Adrenal gland (tissue), 12 donors: ENCODE results near the gene TMEM132C. TPM values are rescaled to one million over a fixed set of nuclear protein-coding genes. Genes with fewer than 3 reads are reported as not detected.

ENCODE experiments used
- DNase-seq, 7 donors: peaks; one replicate each; pipeline ENCODE4 v3.0.0-alpha.2; 2019 to 2020
- H3K27ac ChIP-seq, 5 donors: fragments of 200-600 bp; sonication (generic) in 4 of 5; 1 replicate in 3 of 5; 2 replicates in 2 of 5; pipeline versions ENCODE4 v1.5.1 to v1.8.0; 2016 to 2020; ENCODE audit warnings: mild to moderate bottlenecking in 1 of 5
- H3K27me3 ChIP-seq: fragments of 200-600 bp; 2 replicates; pipeline ENCODE4 v1.8.0; 2021
- H3K36me3 ChIP-seq, 2 donors: fragments of 200-600 bp; replicated peaks in 1 of 2; 1 replicate in 1 of 2; 2 replicates in 1 of 2; pipeline versions ENCODE4 v1.5.1 to v1.8.0; 2018 to 2022
- H3K4me1 ChIP-seq, 2 donors: fragments of 200-600 bp; replicated peaks in 1 of 2; 1 replicate in 1 of 2; 2 replicates in 1 of 2; pipeline versions ENCODE4 v1.5.1 to v1.8.0; 2018 to 2021
- H3K4me3 ChIP-seq, 4 donors: fragments of 200-600 bp; sonication (generic) in 3 of 4; one replicate each; pipeline ENCODE4 v1.5.1; 2016 to 2018
- H3K9me3 ChIP-seq, 3 donors: fragments of 200-600 bp; sonication (generic) in 1 of 3; replicated peaks in 1 of 3; 1 replicate in 2 of 3; 2 replicates in 1 of 3; pipeline versions ENCODE4 v1.5.1 to v1.8.0; 2016 to 2021
- CTCF ChIP-seq, 6 experiments: fragments of 450-650 bp in 4 of 6; fragments of 200-600 bp in 2 of 6; sonication (generic) in 1 of 6; IDR thresholded peaks; 1 replicate in 5 of 6; 2 replicates in 1 of 6; pipeline versions ENCODE4 v1.5.1 to v1.8.0; 2016 to 2021; ENCODE audit warnings: antibody characterized with exemption in 6 of 6, mild to moderate bottlenecking in 2 of 6, moderate library complexity in 1 of 6
- POLR2A ChIP-seq, 2 donors: fragments of 450-650 bp; IDR thresholded peaks; one replicate each; pipeline ENCODE4 v1.6.1; 2017; ENCODE audit warnings: antibody characterized with exemption in 2 of 2, mild to moderate bottlenecking in 2 of 2, moderate library complexity in 1 of 2
- WGBS, 4 donors: extraction: QIAGEN DNeasy Blood & Tissue Kit in 2 of 4; methylation state at CpG; one replicate each; pipeline versions ENCODE4 v1.1.5 to v1.1.7; 2013 to 2017; 5-methylcytosine and 5-hydroxymethylcytosine counted together
- intact Hi-C, 2 donors: fragments of 100-400 bp; cut with DNase I; formaldehyde crosslinking; loops; one replicate each; pipeline versions ENCODE4 v1.14.1 to v1.15.0; 2022 to 2023
- polyA plus RNA-seq, 3 donors: library from polyadenylated mRNA; stranded (reverse); fragments of 200-250 nt in 2 of 3; fragments of 350-450 nt in 1 of 3; fragmentation: Illumina TruSeq in 1 of 3; extraction: RNeasy Lipid Tissue Mini Kit (QIAGEN cat#74804) in 1 of 3; gene quantifications; one replicate each; pipeline ENCODE4 v1.2.3, GENCODE V29; 2013 to 2014
- total RNA-seq, 9 donors: library from RNA; depleted of rRNA in 4 of 9; stranded (reverse); fragments of >200 nt in 4 of 9; fragments of 120-200 nt in 1 of 9; fragmentation: NEBNext Ultra II Directional in 1 of 9; extraction: Animal tissue kit (Norgen Biotek cat#: 25700) in 1 of 9; gene quantifications; one replicate each; pipeline versions ENCODE4 v1.1.0 to v1.2.4, GENCODE V29; 2013 to 2023
- donor health status: healthy with polysubstance abuse.
- donor health status: Bipolar disorder and iron deficiency.
- donor health status: DM: yes; HTN: yes; CAD: no.
- donor health status: DM: no; HTN: no; CAD: no.
- donor health status: DM: no; HTN: no; CAD: no.
- donor health status: DM: yes; HTN: yes; CAD: no.

The TMEM132C gene
- total and polyA plus RNA-seq, 12 donors, result 1.2 to 4.2 (median 2.5) TPM

GRCh38 chr12:128643155-128643554 lies 376.2 kb downstream of the TMEM132C start:
- TF ChIP-seq CTCF (IDR thresholded peaks at IDR 0.05) (no peak), POLR2A (IDR thresholded peaks at IDR 0.05) (no peak)
- Histone ChIP-seq H3K27me3 (no peaks in the 10 kb centered on the region), H3K27ac (no peak overlapping the region), H3K9me3 (no peaks in the 10 kb centered on the region), H3K4me3 (no peak overlapping the region), H3K36me3 (no peaks in the 10 kb centered on the region), H3K4me1 (no peaks in the 10 kb centered on the region)
- no peak for DNase-seq
- intact Hi-C loops, result no loop called here
- 68 to 74% (median 70%) methylated on average over 12 of the region's 12 CpGs for WGBS, 4 donors

GRCh38 chr12:128644664-128645296 lies 377.8 kb downstream of the TMEM132C start:
- intact Hi-C loops, result no loop called here
- DNase-seq, result peak in 6 of 7 donors; percentile 9 to 51 (median 22)
- TF ChIP-seq CTCF (IDR thresholded peaks at IDR 0.05) (peak; percentile 14 to 42 (median 34)), POLR2A (IDR thresholded peaks at IDR 0.05) (no peak)

GRCh38 chr12:128649902-128650301 lies 382.9 kb downstream of the TMEM132C start:
- no peak for TF ChIP-seq CTCF (IDR thresholded peaks at IDR 0.05)
- no peak for TF ChIP-seq POLR2A (IDR thresholded peaks at IDR 0.05)
- no peaks in the 10 kb centered on the region for H3K9me3 ChIP-seq
- no peaks in the 10 kb centered on the region for H3K36me3 ChIP-seq
- no peaks in the 10 kb centered on the region for H3K4me1 ChIP-seq
- no peaks in the 10 kb centered on the region for H3K27me3 ChIP-seq
- no peak overlapping the region for H3K4me3 ChIP-seq
- WGBS, 4 donors, result 0 to 20% (median 12%) methylated on average over 1 of the region's 1 CpG
- no peak overlapping the region for H3K27ac ChIP-seq
- intact Hi-C loops, result no loop called here
- DNase-seq, result no peak

More at GRCh38 chr12:128644664-128645296, 377.8 kb downstream of the TMEM132C start:
- WGBS, 4 donors, result 51 to 60% (median 55%) methylated on average over 15 of the region's 15 CpGs
- no peak overlapping the region for H3K4me3 ChIP-seq
- H3K36me3 ChIP-seq, result no peaks in the 10 kb centered on the region
- no peak overlapping the region for H3K27ac ChIP-seq
- no peaks in the 10 kb centered on the region for H3K27me3 ChIP-seq
- no peaks in the 10 kb centered on the region for H3K9me3 ChIP-seq
- H3K4me1 ChIP-seq, result no peaks in the 10 kb centered on the region

- Histone ChIP-seq H3K27me3 (no peaks in the 10 kb centered on the region), H3K36me3 (no peaks in the 10 kb centered on the region), H3K9me3 (no peaks in the 10 kb centered on the region), H3K4me1 (no peaks in the 10 kb centered on the region), H3K4me3 (no peak overlapping the region), H3K27ac (no peak overlapping the region)
- 65 to 76% (median 73%) methylated on average over 17 of the region's 17 CpGs for WGBS, 4 donors
- TF ChIP-seq CTCF (IDR thresholded peaks at IDR 0.05) (no peak), POLR2A (IDR thresholded peaks at IDR 0.05) (no peak)
- no peak for DNase-seq
- intact Hi-C loops, result no loop called here
Measured at GRCh38 chr12:128652136-128652751, 385.3 kb downstream of the TMEM132C start.
